HG02981 (cell line): Measurements from ENCODE around the gene BACE1.
A peak's percentile ranks its signal among the peaks of the same experiment; 100 is the strongest.
"Not testable (repeated sequence)": the region's sequence is repeated elsewhere in the genome, so short reads cannot be mapped to it uniquely, and the experiment has no call there.

Experiments used
- ATAC-seq: cut with Tn5 transposase; IDR thresholded peaks from one replicate; pipeline ENCODE4 v1.9.1; 2021; ENCODE audit warnings: mild to moderate bottlenecking, moderate library complexity; ENCODE audit not compliant: unreplicated experiment

The BACE1 gene

DNA sequence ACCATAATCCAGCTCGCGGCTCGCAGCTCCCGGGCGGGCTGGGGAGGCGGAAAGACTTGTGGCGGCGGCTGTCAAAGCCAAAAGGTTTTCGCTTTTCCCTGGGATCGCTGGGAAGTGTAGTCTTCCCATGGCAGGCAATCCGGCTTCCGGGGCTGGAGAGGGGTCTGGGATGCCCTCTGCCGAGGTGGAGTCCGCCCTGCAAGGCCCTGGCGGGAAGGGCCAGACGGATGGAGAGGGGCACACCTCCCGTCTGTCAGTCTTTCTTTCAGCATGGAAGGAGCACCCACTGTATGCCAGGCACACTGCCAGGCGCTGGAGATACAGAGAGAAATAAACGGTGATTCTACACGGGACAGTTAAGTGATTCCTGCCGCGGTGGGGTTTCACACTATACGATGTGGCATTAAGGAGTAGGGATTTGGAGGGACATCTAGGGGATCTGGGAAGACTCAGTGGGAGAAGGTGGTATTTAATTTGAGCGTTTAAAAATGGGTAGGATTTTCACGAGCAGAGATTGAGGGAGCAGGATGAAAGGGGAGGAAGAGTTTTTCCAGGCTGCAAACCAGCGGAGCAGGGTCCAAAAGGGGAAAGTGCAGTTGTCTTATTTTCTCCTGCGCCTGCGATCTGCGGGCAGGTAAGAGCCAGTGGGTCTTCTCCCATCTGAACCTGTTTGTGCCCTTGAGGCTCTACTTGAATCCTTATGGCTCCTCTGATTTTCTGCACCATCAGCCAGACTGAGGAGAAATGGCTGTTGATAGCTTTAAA lies at the start of gene BACE1:
TSS of gene BACE1 (minus strand) at position 60 of the 765 bp plus-strand sequence. CDS start 461 bp downstream, outside the sequence.
- ATAC-seq, result no peak

DNA sequence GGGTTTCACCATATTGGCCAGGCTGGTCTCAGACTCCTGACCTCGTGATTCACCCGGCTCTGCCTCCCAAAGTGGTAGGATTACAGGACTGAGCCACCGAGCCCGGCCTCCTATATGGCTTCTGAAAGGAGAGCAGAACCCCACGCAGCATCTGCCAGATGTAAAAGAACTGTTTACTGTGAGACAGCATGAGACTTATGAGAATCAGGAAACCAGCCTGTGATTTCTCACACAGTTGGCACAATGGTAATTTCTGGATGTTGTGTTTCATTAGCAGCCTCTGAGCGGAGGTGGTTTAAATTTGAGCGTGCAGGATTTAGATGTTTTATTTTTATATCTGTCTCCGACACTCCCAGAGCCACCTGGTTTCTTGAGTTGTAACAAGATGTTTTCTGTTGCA lies 45.4 kb upstream of the BACE1 start:
- ATAC-seq, result no peak

DNA sequence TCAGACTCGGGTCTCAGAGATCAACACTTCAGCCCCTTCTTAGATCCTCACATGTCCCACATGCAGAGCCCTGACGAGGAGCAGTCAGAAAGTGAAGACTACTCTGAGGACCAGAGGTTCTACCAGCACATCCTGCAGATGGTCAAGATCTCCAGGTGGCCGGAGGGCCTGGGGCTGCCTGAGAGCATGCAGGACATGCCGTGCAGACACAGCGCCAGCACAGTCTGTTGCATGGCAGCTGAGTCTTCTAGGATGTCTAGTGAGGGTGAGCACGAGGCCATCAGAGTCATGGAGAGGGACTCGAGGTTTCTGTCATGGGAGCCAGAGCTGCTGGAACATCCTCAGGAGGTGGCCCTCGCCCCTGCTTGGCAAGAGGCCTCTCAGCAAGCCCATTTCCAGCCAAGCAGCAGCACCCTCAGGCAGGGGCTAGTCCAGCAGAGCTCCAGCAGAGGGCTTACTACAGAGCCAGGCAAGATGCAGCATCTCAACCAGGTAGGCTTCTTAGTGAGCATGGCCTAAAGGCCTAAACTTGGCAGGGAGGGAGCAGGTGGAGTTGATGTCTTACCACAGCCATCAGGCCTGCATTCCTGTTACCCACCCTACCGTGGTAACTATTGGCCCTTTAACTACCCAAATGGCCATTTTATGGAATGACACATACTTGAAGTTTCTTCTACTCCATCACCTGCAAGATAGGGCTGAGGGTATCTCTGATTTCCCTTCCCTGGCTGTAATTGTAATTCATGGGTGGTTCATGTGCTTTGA lies 40.3 kb upstream of the BACE1 start:
- no peak for ATAC-seq

DNA sequence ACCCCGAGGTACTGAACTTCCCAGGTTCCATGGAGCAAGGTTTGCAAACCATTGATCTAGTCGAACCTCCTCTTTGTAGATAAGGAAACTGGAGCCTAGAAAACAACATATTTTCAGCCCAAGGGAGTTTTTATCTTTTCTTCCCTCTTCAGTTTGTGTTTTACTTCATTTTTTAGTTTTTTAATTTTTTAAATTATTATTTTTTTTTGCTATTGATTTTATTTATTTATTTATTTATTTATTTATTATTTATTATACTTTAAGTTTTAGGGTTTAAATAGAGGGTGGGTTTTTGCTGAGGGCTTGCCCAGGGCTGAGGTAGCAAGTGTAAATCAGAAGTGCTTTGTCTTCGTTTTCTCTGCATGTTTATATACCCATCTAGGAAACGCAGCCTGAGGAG lies 38.5 kb upstream of the BACE1 start:
- no peak for ATAC-seq

DNA sequence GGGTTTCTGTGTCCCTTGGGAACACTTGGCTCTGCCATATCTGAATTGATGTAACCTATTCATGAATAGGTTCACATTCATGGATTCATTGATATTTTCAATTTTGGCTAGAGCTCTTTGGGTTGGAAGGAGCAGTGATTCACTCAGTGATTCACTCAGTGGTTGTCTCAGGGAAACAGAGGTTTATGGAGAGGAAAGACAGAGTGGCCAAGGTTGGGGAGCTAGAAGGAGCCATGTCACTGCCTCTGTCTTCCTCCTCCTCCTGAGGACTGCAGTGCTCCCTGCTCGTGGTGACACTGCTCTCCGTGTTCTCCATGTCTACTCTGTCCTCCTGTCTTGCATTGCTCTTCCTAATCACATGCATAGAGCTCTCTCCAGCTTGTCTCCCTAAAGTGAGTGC lies 29.0 kb upstream of the BACE1 start:
- ATAC-seq, result no peak

DNA sequence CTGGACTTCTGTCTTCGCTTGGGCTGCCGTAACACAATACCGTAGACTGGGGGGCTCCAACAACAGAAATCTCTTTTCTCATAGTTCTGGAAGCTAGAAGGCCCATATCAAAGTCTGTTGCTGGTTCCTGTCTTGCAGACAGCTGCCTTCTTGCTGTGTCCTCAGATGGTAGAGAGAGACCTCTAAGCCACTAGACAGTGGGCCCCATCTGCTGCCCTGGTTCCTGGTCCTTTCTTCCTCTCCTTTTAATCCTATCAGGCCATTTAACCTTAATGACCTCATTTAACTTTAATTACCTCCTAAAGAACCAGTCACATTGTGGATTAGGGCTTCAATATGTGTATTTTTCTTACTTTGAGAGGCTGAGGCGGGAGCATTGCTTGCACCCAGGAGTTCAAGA lies 21.0 kb upstream of the BACE1 start:
- ATAC-seq, result no peak

DNA sequence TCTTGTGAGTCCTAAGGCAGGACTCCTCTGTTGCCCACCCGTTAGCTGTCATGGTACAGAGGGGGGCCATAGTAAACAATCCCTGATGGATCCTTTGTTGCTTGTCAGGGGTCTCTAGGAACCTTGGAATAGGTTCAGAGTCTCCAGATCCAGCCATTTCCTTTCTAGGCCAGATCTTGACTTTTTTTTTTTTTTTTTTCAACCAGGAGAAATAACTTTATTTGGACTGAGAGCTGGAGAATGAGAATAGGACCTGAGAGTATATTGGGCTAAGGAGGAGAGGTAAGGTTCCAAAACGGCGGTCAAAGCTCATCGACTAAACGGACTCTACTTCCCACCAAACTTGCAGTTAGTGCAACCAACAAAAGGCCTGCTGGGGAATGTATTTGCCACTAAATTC lies 19.3 kb upstream of the BACE1 start:
- no peak for ATAC-seq

DNA sequence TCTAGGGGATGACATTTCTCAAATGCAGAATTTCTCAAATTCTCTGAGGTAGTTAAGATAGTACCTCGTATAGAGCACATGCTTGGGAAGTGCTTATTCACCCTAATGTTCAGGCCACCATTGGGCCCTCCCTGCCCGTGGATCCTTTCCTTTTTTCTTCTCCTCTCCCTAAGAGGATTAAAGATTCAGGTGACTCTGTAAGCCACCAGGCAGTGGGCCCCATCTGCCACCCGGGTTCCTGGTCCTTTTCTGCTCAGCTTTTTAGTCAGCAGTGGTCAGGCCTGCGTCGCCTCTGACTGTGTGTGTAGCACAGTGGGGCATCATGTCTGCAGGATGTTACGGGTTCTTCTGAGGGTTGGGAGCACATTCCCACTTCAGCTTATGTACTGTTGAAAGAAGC lies 18.8 kb upstream of the BACE1 start:
- ATAC-seq, result no peak

DNA sequence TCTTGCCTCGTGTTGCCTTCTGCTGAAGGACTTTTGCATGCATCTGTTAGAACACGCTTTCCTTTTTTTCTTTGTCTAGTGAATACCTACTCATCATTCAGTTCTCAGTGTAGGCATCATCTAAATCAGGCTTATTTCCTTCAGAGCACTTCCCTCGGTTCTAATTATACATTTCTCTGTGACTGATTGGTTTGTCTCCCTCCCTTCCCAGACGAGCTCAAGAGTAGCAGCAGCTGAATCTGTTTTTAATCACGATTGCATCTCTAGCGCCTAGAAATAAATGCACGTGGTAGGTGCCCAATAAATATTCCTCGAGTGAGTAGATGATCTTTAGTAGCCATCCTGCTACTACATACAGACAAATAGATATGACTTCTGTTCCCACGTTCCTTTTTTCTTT lies 17.9 kb upstream of the BACE1 start:
- ATAC-seq, result no peak

DNA sequence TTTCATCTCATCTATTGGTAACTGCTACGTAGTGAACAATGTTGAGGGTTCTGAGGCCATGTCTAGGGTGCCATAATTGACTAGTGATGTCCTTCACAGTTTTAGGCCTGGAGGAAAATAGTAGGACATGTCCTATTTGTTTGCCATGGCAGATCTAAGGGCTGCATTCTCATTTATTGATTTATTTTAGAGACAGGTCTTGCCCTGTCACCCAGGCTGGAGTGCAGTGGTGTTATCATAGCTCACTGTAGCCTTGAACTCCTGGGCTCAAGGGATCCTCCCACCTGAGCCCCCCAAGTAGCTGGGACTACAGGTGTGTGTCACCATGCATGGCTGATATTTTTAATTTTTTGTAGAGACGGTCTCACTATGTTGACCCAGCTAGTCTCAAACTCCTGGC lies 16.8 kb upstream of the BACE1 start:
- ATAC-seq, result no peak

DNA sequence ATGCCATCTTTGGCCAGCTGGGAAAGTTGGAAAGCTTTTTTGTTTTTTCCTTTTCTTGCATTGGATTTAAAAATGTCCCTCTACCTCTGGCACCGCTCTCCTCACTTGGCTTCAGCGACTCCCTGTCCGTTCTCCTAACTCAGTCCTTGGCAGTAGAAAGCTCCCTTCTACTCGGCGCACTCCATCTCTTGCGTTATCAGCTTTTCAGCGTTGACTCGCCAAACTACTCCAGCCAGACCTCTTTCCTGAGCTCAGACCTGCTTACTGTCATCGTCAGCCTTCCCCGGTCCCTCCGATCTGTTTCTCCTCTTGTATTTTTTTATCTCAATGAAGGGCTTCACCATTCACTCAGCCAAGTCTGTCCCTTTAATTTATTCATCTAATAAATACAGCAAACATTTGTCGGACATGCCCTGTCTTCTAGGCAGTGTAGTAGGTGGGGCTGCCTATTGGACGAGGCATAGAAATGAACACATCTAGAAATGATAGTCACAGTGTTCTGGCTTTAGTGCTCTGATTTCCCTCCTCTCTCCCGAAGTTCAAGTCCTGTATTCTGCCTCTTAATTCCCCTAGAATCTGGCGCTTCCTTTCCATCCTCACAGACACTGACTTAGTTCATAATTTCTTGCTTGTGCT lies 12.4 kb upstream of the BACE1 start:
- ATAC-seq, result no peak

DNA sequence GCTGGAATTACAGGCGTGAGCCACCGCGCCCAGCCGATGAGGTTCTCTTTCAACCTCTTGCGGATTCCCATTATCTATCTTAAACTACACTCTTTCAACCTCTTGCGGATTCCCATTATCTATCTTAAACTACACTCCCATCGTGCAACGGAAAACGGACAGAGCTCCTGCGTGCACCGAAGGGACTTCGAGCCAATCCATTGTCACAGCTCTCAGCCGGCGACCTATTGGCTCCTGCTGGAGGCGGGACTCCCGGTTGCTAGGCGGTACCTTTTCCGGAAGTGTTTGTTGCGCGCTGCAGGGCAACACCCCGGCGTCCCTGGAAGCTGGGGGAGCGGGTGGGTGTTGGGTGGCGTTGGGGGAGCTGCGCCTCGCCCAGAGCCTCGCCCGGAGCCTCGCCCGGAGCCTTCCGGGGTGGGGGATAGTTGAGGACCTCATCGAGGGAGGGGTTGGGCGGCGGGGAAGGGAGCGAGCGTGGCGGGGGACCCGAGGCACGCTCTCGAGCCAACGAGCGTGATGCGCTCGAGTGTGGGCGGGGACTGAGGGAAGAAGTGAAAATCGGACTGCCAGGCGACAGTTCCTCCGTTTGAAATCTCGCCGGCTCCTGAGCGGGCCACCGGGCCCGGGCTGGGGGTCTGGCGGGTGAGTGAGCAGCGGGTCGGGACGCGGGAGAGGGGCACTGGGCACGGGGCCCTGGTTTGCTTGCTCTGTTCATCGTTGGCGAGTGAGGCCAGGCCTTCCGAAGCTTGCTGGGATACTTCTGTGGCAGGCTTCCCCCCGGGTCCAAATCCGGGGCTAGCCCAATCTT lies 11.7 kb upstream of the BACE1 start, which contains the start of gene CEP164:
TSS of gene CEP164 (plus strand) at position 288 of the 808 bp plus-strand sequence. CDS start 10,733 bp downstream, outside the sequence.
- ATAC-seq, result peak; percentile 96

DNA sequence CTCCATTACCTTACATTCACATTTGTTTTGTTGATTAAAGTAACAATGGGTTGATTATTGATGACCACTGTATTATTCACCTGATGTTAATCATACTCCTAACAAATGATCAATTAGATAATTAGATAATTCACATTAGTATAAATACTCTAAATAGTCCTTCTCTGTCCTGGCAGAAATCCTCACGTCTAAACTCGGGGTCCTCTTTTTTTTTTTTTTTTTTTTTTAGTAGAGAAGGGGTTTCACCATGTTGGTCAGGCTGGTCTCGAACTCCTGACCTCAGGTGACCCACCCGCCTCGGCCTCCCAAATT lies 11.2 kb upstream of the BACE1 start:
- not testable (repeated sequence) for ATAC-seq

DNA sequence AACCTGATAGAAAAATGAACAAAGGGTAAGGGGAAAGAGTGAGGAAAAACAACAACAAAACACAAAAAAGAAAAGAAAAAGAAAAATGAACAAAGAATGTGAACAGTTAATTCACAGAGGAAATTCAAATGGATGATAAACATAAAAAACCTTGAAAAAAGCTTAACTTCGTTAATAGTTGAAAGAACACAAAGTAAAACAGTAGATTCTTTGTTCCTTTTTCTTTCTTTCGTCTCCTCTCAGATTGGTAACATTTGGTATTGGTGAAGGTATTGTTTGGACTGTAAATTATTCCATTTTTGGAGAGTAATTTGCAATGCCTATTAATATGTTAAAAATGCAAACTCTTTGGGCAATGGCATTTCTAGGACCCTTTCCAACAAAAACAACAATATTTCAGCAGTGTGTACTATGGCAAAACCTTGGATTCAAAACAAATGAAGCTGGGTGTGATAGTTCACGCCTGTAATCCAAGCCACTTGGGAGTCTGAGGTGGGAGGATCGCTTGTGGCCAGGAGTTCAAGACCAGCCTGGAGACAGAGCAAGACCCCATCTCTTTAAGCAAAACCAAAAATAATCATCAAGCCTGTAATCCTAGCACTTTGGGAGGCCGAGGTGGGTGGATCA lies 3.3 kb upstream of the BACE1 start:
- ATAC-seq, result no peak

DNA sequence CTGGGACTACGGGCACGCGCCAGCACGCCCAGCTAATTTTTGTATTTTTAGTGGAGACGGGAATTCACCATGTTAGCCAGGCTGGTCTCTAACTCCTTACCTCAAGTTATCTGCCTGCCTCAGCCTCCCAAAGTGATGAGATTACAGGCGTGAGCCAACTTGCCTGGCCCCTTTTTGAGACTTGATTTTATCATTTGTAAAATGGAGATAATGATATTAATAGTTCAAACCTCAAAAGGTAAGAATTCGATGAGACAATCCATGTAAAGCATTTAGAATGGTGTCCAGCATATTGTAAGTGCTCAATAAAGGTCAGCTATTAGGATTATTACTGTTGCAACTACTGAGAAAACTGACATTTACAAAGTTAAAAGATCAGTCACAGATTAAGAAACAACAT lies 2.7 kb upstream of the BACE1 start:
- no peak for ATAC-seq

DNA sequence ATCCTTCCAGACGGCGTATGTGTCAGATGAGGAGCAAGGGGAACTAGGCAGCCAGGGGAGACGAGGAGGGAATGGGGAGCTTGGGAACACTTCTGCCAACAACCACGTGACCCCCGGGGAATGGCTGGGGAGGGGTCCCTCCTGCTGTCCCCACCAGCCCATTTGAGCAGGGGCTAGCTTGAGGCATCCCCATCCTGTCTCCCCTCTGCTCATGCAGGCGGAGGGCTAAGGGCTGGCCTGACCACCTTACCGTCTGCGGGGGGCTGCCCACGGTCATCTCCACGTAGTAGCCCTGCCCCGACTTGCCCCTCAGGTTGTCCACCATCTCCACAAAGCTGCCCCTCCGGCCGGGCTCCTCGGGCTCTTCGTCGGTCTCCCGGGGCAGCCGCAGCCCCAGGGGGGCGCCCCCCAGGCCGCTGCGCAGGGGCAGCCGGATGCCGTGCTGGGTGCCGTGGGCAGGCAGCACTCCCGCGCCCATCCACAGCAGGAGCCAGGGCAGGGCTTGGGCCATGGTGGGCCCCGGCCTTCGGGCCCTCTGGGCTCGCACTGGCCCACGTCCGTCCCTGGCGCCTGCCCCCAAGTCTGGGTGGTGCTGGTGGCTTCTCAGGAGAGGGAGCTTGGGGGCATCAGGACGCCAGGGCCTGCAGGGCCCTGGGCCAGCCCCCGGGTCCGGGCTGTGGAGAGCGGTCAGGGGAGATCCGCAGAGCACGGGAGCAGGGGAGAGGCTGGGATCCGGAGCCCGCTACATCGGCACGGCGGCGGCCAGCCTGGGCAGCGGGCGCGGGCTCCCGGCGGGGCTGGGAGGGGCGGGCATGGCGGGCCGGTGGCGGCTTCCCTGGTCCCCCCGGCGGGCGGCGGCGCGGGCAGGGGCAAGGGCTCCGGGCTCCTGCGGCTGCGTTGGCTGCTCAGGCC lies 515 bp downstream of the BACE1 start:
- no peak for ATAC-seq

DNA sequence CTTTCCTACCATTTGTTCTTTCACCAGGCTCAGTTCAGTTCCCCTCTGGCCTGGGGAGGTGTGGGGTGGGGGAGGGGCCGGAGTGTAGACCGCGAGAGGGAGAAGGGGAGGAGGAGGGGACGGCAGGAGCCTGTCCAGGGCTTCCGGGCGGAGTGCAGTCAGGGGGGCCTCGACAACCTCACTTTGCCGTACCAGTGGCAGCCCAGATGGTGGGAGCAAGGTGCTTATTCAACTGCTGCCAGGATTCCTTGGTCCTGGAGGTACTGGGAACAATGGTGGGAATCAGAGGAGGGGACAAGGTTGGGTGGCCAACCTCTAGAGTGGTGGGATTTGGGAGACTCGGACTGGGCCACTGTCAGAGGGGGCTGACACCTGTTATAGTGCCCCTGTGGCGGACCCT lies 1.2 kb downstream of the BACE1 start:
- ATAC-seq, result no peak

DNA sequence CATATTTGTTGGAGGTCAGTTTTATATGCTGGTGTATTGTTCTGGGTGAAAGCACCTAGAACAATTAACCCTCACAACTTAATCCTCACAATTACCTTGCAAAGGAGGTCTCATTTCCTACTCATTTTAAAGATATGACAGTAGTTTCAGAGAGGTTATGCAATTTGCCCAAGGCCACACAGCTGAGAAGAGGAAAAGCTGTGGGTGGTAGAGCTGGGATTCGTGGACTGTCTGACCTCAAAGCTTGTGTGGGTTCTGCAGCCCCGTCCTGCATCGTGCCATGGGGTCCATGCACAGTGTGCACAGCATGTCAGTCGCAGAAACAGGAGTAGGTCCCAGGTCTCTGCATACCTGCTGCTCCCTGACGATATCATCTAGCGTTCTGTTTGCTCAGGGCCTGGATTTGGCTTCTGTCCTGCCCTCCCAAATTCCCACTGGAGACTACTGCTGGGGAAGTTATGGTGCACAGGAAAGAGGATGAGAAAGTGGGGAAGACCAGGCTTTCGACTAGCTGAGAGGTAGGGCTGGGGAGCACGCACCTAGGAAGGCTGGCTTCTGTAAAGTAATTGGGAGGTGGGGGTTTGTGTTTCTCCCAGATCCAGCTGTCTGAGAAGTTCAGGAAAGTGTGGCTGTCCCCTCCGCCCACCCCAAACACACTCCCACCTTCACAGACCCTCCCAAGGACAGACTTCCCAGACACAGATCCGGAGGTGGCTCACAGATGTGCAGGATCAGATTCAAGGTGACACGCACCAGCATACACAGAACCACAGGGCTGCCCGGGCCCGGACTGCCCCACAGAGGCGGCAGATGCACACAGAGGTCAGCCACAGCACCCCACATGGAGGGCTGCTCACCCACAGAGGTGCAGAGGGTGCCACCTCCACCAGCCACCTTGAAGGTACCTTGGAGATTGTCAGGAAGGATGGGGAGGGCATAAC lies 2.0 kb downstream of the BACE1 start:
- no peak for ATAC-seq

DNA sequence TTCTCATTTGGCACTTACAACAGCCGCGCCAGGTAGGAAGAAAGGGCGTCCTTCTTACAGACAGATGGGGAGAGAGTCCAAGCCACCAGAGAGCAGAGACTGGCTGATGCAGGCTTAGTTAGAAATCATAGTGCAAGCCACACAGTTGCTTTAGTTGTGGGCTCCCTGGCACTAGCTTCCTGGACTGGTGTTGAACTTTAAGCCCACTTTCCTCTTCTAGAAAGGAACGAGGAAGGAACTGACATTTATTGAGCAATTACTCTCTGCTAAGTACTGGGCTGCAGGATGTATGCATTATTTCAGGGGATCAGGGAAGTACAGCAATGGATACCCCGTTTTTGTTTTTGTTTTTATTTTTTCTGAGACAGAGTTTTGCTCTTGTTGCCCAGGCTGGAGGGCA lies 3.0 kb downstream of the BACE1 start:
- no peak for ATAC-seq
